GOT3 (cell line): ENCODE data around the gene ARL5A.

Experiments
- DNase-seq: peaks from one replicate; lab custom pipeline; 2025; ENCODE audit warnings: mixed read lengths; lab: John Stamatoyannopoulos, UW

Gene ARL5A

GRCh38 chr2:151840216-151841046, 12.2 kb upstream of the ARL5A start:
- no peak for DNase-seq

DNA sequence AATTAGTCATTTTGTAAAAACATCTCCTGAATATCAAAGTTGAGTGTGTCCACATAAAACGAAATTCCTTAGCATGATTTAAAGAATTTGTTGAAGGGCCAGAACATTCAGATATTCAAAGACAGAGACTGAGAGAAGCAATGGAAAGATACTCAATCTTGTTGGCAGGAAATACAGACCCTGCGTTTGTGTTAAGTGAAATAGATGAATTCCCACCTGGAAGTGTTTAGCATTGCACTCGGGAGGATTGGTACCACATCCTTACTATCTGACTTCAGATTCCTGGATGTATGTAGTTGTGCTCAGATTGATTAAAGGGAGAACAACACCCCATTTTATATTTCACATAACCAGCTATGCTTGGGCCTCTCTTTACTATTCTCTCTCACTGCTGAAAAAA, 9.7 kb upstream of the ARL5A start:
- DNase-seq = no peak

- DNase-seq = no peak
Observed at GRCh38 chr2:151833984-151834383, 5.8 kb upstream of the ARL5A start.

GRCh38 chr2:151830961-151831360, 2.7 kb upstream of the ARL5A start:
- no peak for DNase-seq

DNA sequence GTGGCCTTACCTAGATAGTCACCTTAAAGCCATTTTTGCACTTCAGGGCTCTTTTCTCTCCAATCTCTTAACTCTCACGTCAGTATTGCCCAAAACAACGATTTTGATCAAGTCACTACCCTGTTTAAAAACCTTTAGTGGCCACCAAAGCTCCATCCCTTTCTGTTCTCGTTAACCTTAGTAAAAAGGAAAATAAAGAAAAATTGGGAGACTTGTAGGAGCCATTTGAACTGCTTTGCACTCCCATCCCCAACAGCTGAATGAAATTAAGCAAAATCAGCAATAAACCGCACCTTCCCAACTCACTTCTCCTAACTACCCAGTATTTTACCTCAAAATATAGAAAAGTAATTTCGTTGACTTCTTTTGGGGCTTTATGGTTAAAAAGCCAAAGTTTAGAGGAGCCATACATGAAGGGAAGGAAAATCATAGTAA, 686 bp upstream of the ARL5A start:
- DNase-seq = no peak

GRCh38 chr2:151827564-151828142, 568 bp downstream of the ARL5A start:
- DNase-seq = no peak

DNA sequence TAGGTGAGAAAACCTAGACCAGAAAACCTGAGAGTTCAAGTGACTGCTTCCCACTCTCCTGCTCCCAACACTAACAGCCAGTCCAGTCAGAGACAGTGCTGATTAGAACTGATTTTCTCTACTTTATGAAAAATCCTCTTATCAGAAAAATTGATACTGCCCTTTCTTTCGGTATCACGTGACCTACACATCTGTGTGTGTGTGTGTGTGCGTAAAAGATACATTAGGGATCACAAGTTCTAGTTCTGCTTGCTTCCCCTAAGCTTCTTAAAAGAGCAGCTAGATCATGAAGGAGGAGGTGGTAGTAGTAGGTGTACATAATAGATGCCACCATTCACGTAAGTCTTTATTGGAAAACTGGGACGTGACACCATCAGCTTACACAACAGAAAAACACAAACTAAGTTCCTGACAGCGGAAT, 1.5 kb downstream of the ARL5A start:
- no peak for DNase-seq

DNA sequence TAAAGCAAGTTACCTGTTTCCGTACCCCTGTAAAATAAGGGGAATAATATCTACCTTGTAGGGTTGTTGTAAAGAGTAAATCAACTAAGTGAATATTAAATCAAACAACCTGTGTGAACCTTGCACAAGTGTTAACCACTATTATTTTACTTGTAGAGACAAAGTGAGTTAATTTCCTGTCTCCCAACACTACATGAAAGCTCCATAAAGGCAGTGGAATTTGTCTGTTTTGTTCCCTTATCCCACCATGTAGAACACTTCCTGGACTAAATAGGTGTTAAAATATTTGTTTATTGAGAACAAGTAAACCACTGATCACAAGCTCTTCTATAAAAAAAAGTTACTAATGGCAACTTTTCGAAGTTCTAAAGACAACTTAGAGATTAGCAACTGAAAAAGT, 3.3 kb downstream of the ARL5A start:
- no peak for DNase-seq

- DNase-seq = no peak
Observed at GRCh38 chr2:151823651-151824050, 4.6 kb downstream of the ARL5A start.

GRCh38 chr2:151819920-151820319, 8.3 kb downstream of the ARL5A start:
- DNase-seq = no peak

DNA sequence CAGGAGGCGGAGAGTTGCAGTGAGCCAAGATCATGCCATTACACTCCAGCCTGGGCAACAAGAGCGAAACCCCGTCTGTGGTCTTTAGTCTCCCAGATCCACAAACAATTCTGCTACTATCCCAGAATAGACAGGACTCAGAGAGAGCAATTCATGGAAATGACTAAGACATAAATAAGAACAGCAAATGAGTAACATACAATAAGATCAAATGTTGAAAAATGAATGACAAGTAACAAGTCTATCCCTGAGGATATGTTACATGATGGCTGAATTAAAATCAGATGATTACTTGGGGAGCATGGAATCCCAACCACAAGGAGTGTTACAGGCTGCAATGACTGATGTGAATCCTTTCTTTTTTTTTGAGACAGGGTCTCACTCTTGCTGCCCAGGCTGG, 10.3 kb downstream of the ARL5A start:
- no peak for DNase-seq

- no peak for DNase-seq
Observed at GRCh38 chr2:151816843-151817242, 11.4 kb downstream of the ARL5A start.

GRCh38 chr2:151815821-151816489, 12.3 kb downstream of the ARL5A start:
- DNase-seq = no peak

GRCh38 chr2:151810489-151810888, 17.7 kb downstream of the ARL5A start:
- no peak for DNase-seq

DNA sequence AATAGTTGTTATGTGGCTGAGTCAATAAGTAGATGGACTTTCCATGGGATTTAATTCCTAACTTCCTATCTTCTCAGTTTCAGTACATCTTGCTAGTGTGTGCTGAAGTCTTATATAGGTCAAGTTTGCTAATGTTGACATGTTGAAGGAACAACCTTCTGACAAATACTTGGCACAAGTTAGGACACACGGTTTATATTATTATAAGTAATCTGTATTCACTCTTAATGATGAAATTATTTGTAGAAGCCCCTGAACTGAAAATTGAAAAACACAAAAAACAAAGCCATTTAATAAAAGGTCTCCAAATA, 19.2 kb downstream of the ARL5A start:
- no peak for DNase-seq

- DNase-seq = no peak
Observed at GRCh38 chr2:151808258-151809072, 19.8 kb downstream of the ARL5A start.

GRCh38 chr2:151805961-151806360, 22.3 kb downstream of the ARL5A start:
- DNase-seq = no peak

GRCh38 chr2:151805343-151805742, 22.9 kb downstream of the ARL5A start:
- no peak for DNase-seq

- DNase-seq = no peak
Observed at GRCh38 chr2:151803811-151804210, 24.4 kb downstream of the ARL5A start.

GRCh38 chr2:151802315-151802714, 25.9 kb downstream of the ARL5A start:
- DNase-seq = no peak

GRCh38 chr2:151799886-151800292, 28.3 kb downstream of the ARL5A start:
- no peak for DNase-seq

DNA sequence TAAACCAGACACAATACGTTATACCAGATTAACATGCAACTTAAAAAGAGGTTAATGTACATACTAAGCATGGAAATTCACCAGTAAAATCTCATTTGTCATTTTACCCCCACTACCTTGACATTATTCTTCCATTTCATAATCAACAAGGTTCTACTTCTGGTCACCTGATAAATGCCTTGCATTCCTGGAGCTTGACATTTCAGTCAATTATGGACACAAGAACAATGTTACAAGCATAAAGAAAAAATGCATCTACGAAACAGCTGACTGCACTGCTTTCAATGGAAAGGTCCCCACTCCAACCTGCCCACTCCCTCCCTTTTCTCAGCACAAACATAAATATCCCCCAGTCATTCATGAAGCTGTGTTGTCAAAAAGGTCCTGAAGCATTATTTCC, 31.4 kb downstream of the ARL5A start:
- no peak for DNase-seq
